ENCODE results near the gene LRRN2. TPM values are rescaled to one million over a fixed set of nuclear protein-coding genes. Genes with fewer than 3 reads are reported as not detected.
A peak's percentile ranks its signal among the peaks of the same experiment; 100 is the strongest.

LRRN2 gene
- total RNA-seq, 1 experiment from 2014 or later: 5.0 TPM

GRCh38 chr1:204621996-204622395, 63.5 kb downstream of the LRRN2 start:
- no peaks in the 10 kb centered on the region for H3K36me3 ChIP-seq (ENCODE audit: low read depth, low read length)
- H3F3A ChIP-seq (ENCODE audit: low read length, unreplicated experiment): no peaks in the 10 kb centered on the region
- H3K27me3 ChIP-seq (ENCODE audit: low read length): no peaks in the 10 kb centered on the region
- H3K27ac ChIP-seq (ENCODE audit: low read length): peak overlapping the region; percentile 78
- peaks cover 44% of the 10 kb centered on the region for H3K4me1 ChIP-seq (ENCODE audit: insufficient read depth, low read length)
- BruUV-seq (replicated peaks): no TSS peak
- no peaks in the 10 kb centered on the region for H4K20me1 ChIP-seq (ENCODE audit: low read length)
- CTCF ChIA-PET: interaction anchor here (1.3 kb wide), 1 partner anchor 185 kb away, joined by 4 read pairs; no protein-coding TSS in a partner anchor
- no peak for ATAC-seq
- peak overlapping the region; percentile 1 for H3K4me2 ChIP-seq (ENCODE audit: low read length)
- H3K9me2 ChIP-seq (replicated peaks; ENCODE audit: low read length): no peaks in the 10 kb centered on the region
- H3K9me3 ChIP-seq (ENCODE audit: low read length): no peaks in the 10 kb centered on the region
- POLR2A ChIA-PET (ENCODE audit: unreplicated experiment): interaction anchor here (0.7 kb wide), 1 partner anchor 185 kb away, joined by 3 read pairs; no protein-coding TSS in a partner anchor
- TF ChIP-seq, protein P1, sequence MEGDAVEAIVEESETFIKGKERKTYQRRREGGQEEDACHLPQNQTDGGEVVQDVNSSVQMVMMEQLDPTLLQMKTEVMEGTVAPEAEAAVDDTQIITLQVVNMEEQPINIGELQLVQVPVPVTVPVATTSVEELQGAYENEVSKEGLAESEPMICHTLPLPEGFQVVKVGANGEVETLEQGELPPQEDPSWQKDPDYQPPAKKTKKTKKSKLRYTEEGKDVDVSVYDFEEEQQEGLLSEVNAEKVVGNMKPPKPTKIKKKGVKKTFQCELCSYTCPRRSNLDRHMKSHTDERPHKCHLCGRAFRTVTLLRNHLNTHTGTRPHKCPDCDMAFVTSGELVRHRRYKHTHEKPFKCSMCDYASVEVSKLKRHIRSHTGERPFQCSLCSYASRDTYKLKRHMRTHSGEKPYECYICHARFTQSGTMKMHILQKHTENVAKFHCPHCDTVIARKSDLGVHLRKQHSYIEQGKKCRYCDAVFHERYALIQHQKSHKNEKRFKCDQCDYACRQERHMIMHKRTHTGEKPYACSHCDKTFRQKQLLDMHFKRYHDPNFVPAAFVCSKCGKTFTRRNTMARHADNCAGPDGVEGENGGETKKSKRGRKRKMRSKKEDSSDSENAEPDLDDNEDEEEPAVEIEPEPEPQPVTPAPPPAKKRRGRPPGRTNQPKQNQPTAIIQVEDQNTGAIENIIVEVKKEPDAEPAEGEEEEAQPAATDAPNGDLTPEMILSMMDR (conservative IDR thresholded peaks at IDR 0.05; ENCODE audit: low read depth, low read length): no peak
- TF ChIP-seq EZH2 (IDR thresholded peaks at IDR 0.05; ENCODE audit: low read length, unreplicated experiment) (no peak), EZH2phosphoT487 (IDR thresholded peaks at IDR 0.05; ENCODE audit: borderline replicate concordance, low read length) (no peak)
- peak overlapping the region; percentile 15; the same call in 1 of the 2 replicates for H3K9ac ChIP-seq (ENCODE audit: low read length)
- H2AFZ ChIP-seq (ENCODE audit: low read length): no peak overlapping the region
- no peaks in the 10 kb centered on the region for H3K79me2 ChIP-seq (ENCODE audit: low read length)
- no peak overlapping the region for H3K4me3 ChIP-seq (ENCODE audit: low read length)
- no peak for DNase-seq
- intact Hi-C loops (cut with micrococcal nuclease): loop anchor here (2.0 kb wide), 1 partner anchor 55 kb away; no protein-coding TSS in a partner anchor

- Histone ChIP-seq H3K9ac (ENCODE audit: low read length) (peak overlapping the region; percentile 37; the same call in 1 of the 2 replicates), H3K27ac (ENCODE audit: low read length) (peak overlapping the region; percentile 78), H3K4me1 (ENCODE audit: insufficient read depth, low read length) (peaks cover 44% of the 10 kb centered on the region), H3K27me3 (ENCODE audit: low read length) (no peaks in the 10 kb centered on the region), H3K4me3 (ENCODE audit: low read length) (no peak overlapping the region), H3F3A (ENCODE audit: low read length, unreplicated experiment) (no peaks in the 10 kb centered on the region), H3K9me2 (replicated peaks; ENCODE audit: low read length) (no peaks in the 10 kb centered on the region), H3K4me2 (ENCODE audit: low read length) (peak overlapping the region; percentile 27), H3K79me2 (ENCODE audit: low read length) (no peaks in the 10 kb centered on the region), H3K36me3 (ENCODE audit: low read depth, low read length) (no peaks in the 10 kb centered on the region), H2AFZ (ENCODE audit: low read length) (no peak overlapping the region), H4K20me1 (ENCODE audit: low read length) (no peaks in the 10 kb centered on the region), H3K9me3 (ENCODE audit: low read length) (no peaks in the 10 kb centered on the region)
- intact Hi-C loops (cut with micrococcal nuclease): loop anchor here (2.0 kb wide), 1 partner anchor 55 kb away; no protein-coding TSS in a partner anchor
- ChIA-PET CTCF (interaction anchor here (1.3 kb wide), 1 partner anchor 186 kb away, joined by 4 read pairs; no protein-coding TSS in a partner anchor), POLR2A (ENCODE audit: unreplicated experiment) (interaction anchor here (0.7 kb wide), 1 partner anchor 186 kb away, joined by 3 read pairs; no protein-coding TSS in a partner anchor)
- ATAC-seq (peak; percentile 79), DNase-seq (peak; percentile 99)
- BruUV-seq (replicated peaks): no TSS peak
- TF ChIP-seq, protein P1 (conservative IDR thresholded peaks at IDR 0.05; ENCODE audit: low read depth, low read length): no peak
- no peak for TF ChIP-seq EZH2 (IDR thresholded peaks at IDR 0.05; ENCODE audit: low read length, unreplicated experiment)
- TF ChIP-seq EZH2phosphoT487 (IDR thresholded peaks at IDR 0.05; ENCODE audit: borderline replicate concordance, low read length): no peak
These were observed 64.1 kb downstream of the LRRN2 start for GRCh38 chr1:204621396-204621795.

- no peak for ATAC-seq
- CTCF ChIA-PET: no interaction called here
These were observed 65.8 kb downstream of the LRRN2 start for GRCh38 chr1:204619721-204620120.

More at GRCh38 chr1:204619721-204620120, 65.8 kb downstream of the LRRN2 start:
- no peaks in the 10 kb centered on the region for H3F3A ChIP-seq (ENCODE audit: low read length, unreplicated experiment)
- no peak overlapping the region for H3K9ac ChIP-seq (ENCODE audit: low read length)
- no peak overlapping the region for H3K4me3 ChIP-seq (ENCODE audit: low read length)
- no TSS peak for BruUV-seq (replicated peaks)
- no peaks in the 10 kb centered on the region for H3K9me2 ChIP-seq (replicated peaks; ENCODE audit: low read length)
- TF ChIP-seq, protein P1 (conservative IDR thresholded peaks at IDR 0.05; ENCODE audit: low read depth, low read length): no peak
- TF ChIP-seq EZH2 (IDR thresholded peaks at IDR 0.05; ENCODE audit: low read length, unreplicated experiment): no peak
- TF ChIP-seq EZH2phosphoT487 (IDR thresholded peaks at IDR 0.05; ENCODE audit: borderline replicate concordance, low read length): no peak
- no peaks in the 10 kb centered on the region for H4K20me1 ChIP-seq (ENCODE audit: low read length)
- H3K27me3 ChIP-seq (ENCODE audit: low read length): no peaks in the 10 kb centered on the region
- no peak overlapping the region for H2AFZ ChIP-seq (ENCODE audit: low read length)
- H3K79me2 ChIP-seq (ENCODE audit: low read length): no peaks in the 10 kb centered on the region
- peaks cover 44% of the 10 kb centered on the region for H3K4me1 ChIP-seq (ENCODE audit: insufficient read depth, low read length)
- DNase-seq: no peak
- intact Hi-C loops (cut with micrococcal nuclease): loop anchor here (2.0 kb wide), 1 partner anchor 53 kb away; no protein-coding TSS in a partner anchor
- no peak overlapping the region for H3K27ac ChIP-seq (ENCODE audit: low read length)
- POLR2A ChIA-PET (ENCODE audit: unreplicated experiment): no interaction called here
- H3K9me3 ChIP-seq (ENCODE audit: low read length): no peaks in the 10 kb centered on the region
- H3K4me2 ChIP-seq (ENCODE audit: low read length): no peak overlapping the region
- no peaks in the 10 kb centered on the region for H3K36me3 ChIP-seq (ENCODE audit: low read depth, low read length)
